Measurements from ENCODE around the gene NUDT22.

Gene NUDT22

GRCh38 chr11:64206457-64207255 lies 19.4 kb upstream of the NUDT22 start, which contains the start of gene FERMT3:
TSS of gene FERMT3 (plus strand) at chr11:64206721. CDS start at chr11:64207365, 644 bp downstream.
- peak in 1 of 2 donors; percentile 43 for DNase-seq (ENCODE audit: low read depth in 2 of 2)

DNA sequence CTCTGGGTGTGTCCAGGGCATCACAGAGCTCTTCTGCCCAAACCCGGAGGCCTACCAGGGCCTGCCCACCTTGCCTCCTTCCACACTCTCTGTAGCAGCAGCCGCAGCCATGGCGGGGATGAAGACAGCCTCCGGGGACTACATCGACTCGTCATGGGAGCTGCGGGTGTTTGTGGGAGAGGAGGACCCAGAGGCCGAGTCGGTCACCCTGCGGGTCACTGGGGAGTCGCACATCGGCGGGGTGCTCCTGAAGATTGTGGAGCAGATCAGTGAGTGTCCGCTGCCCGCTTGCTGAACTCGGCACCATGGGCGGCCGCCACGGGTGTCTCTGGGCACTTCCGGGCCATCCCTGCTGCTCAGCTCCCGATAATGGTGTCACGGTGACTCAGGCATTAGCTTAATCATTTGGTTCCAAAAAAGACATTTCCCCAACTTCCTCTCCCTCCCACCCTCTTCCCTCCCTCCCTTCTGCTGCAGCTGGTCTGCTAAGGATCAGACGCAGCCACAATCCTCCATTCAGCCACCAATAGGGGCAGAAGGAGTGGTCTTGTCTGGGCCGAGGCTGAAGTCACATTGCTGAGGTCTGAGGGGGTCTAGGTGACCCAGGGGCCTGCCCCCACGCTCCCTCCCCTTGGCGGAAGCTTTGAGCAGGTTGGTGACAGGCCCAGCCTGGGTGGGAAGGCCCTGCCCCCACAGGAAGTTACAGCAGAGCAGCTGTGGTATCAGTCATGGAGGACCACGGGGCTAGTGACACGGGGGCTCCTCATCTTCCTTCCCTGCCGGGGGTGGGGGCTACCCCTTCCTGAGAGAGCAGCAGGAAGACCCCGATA lies 18.6 kb upstream of the NUDT22 start:
- peak in 1 of 2 donors; percentile 58 for DNase-seq (ENCODE audit: low read depth in 2 of 2)

GRCh38 chr11:64208086-64208795 lies 17.8 kb upstream of the NUDT22 start:
- DNase-seq (ENCODE audit: low read depth in 2 of 2) = no peak

- DNase-seq (ENCODE audit: low read depth in 2 of 2) = no peak
Measured at GRCh38 chr11:64208796-64209562, 17.1 kb upstream of the NUDT22 start.

DNA sequence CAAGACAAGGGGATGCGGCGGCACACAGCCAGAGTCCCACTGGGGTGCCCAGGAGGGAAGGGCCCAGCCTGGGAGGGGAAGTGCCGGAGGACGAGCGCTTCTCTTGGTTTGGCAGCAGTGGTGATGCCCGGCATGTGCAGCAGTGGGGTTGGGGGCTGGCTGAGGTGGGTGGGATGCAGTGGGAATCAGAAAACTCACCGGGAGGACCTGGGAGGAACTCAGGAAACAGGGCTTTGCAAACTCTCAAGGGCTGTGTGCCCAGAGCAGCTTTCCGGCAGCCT lies 16.6 kb upstream of the NUDT22 start:
- no peak for DNase-seq (ENCODE audit: low read depth in 2 of 2)

DNA sequence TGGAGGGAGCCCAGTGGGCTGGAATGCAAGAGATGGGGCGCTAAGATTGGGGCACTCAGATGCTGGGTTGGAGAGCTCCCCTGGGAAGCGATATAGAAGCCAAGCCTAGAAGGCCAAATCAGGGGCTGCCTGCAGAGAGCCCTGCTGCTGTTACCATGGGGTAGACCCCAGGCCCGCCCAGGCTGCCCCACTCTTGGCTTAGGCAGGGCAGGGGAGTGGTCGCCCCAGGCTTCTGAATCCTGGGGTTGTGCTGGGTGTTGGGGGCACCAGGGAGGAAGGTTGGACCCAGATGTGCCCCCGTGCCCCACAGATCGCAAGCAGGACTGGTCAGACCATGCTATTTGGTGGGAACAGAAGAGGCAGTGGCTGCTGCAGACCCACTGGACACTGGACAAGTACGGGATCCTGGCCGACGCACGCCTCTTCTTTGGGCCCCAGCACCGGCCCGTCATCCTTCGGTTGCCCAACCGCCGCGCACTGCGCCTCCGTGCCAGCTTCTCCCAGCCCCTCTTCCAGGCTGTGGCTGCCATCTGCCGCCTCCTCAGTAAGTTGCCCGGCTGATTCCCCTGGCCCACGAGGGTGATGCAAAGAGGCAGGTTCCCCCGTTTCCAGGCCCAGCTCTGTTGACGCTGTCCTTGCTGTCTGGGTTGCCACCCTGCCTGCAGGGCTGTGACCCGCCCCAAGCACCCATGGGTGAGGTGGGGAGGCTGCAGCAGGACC lies 15.6 kb upstream of the NUDT22 start:
- no peak for DNase-seq (ENCODE audit: low read depth in 2 of 2)

DNA sequence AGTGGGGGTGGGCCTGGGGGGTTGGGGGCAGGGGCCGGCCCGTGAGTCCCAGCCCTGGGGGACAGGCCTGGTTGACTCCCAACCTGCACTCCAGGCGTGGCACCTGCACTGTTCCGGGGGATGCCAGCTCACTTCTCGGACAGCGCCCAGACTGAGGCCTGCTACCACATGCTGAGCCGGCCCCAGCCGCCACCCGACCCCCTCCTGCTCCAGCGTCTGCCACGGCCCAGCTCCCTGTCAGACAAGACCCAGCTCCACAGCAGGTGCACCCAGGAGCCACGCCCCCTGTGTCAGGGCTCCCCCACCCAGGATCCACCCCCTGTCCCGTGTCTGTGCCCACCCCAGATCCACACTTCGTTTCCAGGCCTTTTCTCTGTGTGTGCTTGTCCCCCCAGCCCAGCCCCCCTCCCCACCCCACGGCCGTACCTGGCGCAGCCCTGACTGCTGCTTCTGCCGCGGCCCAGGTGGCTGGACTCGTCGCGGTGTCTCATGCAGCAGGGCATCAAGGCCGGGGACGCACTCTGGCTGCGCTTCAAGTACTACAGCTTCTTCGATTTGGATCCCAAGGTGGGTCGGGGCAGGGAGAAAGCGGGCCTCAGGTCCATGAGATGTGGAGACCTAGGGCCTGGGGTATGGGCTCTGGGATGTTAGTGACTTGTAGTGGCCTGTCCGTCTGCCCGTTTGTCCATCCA lies 14.7 kb upstream of the NUDT22 start:
- DNase-seq (ENCODE audit: low read depth in 2 of 2) = no peak

DNA sequence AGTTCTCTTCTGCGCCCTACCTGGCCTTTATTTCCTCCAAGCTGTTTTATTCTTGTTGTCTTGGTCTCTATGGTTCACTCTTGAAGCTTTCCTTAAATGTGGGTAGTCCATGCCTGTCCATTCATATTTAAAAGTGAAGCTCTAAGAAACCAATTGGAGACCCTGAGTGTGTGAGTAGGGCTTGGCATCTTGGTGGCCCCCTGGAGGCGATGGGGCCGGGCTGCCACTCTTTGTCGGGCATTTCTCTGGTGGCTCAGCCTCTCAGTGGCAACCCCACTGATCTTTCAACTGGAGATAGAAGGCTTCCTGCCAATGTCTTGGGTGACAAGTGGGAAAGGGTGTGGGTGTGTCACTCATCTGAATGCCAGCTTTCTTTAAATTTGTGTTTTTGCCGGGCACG lies 9.2 kb upstream of the NUDT22 start:
- DNase-seq (ENCODE audit: low read depth in 2 of 2) = no peak

DNA sequence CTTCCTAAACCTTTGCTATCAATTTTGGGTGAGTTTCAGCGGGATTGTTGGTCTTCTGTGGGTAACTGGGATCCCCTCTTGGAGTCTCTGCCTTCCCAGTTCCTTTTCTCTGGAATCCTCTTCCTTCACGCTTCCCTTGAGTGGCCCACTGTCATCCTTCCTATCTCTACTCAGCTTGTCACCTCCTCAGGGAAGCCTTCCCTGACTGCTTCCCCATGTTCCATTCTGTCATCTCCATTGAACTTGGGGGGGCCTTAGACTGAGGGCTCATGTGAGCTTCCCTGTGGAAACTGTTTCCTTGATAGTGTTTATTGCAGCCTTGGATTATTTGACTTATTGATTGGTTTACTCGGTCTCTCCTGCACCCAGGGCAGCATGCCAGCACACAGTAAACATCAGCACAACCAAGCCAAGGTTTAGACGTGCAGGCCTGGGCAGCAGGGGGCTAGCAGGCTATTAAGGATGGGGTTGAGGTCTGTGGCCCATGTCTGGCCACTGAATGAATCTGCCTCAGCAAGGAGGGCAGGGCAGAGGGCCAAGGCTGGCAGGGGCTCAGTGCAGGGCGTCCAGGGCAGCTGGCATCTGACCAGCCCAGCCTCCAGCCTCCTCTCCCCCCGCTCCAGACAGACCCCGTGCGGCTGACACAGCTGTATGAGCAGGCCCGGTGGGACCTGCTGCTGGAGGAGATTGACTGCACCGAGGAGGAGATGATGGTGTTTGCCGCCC lies 7.3 kb upstream of the NUDT22 start:
- DNase-seq (ENCODE audit: low read depth in 2 of 2) = no peak

DNA sequence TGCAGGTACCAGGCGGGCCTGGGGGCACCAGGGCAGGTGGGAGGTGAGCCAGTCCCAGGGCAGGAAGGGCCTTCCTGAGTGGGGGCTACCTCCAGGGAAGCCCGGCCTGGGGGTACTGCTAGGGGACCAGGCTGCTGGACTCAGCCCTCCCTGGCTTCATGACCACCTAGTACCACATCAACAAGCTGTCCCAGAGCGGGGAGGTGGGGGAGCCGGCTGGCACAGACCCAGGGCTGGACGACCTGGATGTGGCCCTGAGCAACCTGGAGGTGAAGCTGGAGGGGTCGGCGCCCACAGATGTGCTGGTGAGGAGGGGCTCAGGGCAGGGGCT lies 6.8 kb upstream of the NUDT22 start:
- DNase-seq (ENCODE audit: low read depth in 2 of 2) = no peak

DNA sequence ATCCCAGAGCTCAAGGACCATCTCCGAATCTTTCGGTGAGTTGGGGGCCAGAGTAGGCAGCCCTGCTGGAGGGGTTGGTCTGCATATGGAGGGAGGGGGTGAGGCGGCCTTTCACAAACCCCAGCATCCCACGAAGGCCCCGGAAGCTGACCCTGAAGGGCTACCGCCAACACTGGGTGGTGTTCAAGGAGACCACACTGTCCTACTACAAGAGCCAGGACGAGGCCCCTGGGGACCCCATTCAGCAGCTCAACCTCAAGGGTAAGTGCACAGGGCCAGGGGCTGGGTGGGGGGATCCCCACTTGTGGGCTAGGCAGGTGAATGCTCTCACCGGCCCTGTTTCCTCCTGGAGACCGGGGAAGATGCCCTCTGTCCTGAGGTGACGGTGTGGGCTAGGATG lies 6.3 kb upstream of the NUDT22 start:
- DNase-seq (ENCODE audit: low read depth in 2 of 2) = no peak

GRCh38 chr11:64220271-64220670 lies 5.8 kb upstream of the NUDT22 start:
- no peak for DNase-seq (ENCODE audit: low read depth in 2 of 2)

- no peak for DNase-seq (ENCODE audit: low read depth in 2 of 2)
Measured at GRCh38 chr11:64220798-64221197, 5.3 kb upstream of the NUDT22 start.

DNA sequence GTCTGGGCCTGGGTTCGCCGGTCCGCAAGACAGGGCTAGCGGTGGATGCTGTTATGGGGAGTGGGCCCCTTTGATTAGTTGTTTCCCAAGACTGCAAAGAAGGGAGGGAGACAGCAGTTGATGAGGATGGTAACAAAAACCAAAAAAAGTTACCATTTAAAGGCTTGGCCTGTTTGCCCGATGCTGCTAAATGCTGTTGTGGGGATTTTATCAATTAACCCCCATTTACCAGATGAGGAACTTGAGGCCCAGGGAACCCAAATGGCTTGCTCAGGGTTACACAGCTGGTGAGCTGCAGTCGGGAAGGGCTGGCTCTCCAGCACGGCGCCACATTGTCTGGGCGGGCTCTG lies 3.4 kb upstream of the NUDT22 start:
- DNase-seq (ENCODE audit: low read depth in 2 of 2) = no peak

- no peak for DNase-seq (ENCODE audit: low read depth in 2 of 2)
Measured at GRCh38 chr11:64223001-64223651, 2.9 kb upstream of the NUDT22 start.

DNA sequence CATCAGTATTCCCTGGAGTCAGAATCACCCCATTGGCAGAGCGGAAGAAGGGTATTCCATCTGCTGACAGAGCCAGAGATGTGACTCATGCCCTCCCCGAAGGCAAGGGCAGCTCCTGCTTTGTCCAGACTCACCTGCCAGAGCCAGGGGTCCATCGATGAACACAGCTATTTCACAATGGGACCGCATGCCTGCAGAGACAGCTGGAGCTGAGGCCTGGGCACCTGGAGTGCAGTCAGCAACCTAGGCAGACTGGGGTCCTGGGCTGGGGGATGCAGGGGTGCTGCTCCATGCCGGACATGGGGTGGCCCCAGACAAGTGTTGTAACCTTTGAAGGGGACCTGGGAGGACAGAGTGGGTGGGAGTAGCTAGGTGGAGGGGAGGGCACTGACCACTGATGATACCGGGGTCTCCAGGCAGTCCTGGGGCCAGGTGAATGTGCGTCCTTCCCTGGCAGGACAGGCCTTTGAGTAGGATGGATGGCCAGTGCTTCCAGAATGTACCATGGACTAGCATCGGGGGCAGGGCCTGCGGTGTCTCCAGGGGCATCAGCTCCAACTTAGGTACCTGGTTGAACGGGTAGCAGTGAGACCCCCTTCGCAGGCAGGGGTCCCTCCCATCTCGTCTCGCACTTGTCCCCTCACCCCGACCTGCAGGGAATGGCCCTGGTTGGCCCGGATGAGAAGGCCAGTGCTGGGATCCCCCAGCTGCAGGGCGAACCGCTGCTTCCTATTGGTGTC lies 1.8 kb upstream of the NUDT22 start:
- DNase-seq (ENCODE audit: low read depth in 2 of 2) = no peak

- DNase-seq (ENCODE audit: low read depth in 2 of 2) = no peak
Measured at GRCh38 chr11:64224891-64225607, 1.0 kb upstream of the NUDT22 start.

DNA sequence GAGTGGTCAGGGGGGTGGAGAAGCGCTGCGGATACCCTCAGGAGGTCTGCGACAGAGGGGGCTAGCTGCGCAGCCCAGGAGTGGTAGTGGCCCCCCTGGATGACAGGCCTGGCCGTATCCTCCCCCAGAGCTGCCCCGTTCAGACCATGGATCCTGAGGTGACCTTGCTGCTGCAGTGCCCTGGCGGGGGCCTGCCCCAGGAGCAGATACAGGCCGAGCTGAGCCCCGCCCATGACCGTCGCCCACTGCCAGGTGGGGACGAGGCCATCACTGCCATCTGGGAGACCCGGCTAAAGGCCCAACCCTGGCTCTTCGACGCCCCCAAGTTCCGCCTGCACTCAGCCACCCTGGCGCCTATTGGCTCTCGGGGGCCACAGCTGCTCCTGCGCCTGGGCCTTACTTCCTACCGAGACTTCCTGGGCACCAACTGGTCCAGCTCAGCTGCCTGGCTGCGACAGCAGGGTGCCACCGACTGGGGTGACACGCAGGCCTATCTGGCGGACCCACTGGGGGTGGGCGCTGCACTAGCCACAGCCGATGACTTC lies 505 bp downstream of the NUDT22 start:
- DNase-seq (ENCODE audit: low read depth in 2 of 2) = peak in 1 of 2 donors; percentile 38
